ENCODE measurements around the gene POU3F3. TPM values are rescaled to one million over a fixed set of nuclear protein-coding genes. Genes with fewer than 3 reads are reported as not detected.

The POU3F3 gene
- total RNA-seq, 1 experiment from 2014 or later: 0.36 TPM

GRCh38 chr2:104855221-104856085 is 1.5 kb downstream of the POU3F3 start:
- intact Hi-C loops (cut with micrococcal nuclease; ENCODE audit: unreplicated experiment): no loop called here
- Histone ChIP-seq H3K27ac (ENCODE audit: low read length) (no peak overlapping the region), H3K4me3 (ENCODE audit: low read depth in 2 of 2, low read length in 2 of 2) (no peak overlapping the region), H3K9me3 (ENCODE audit: control insufficient read depth, insufficient read depth, low read depth, low read length) (no peaks in the 10 kb centered on the region), H3K36me3 (ENCODE audit: control insufficient read depth, insufficient read depth, low read length) (no peaks in the 10 kb centered on the region), H3K4me1 (ENCODE audit: control insufficient read depth, insufficient read depth, low read length) (peaks cover 5% of the 10 kb centered on the region; the same call in 1 of the 2 replicates), H3K27me3 (ENCODE audit: control insufficient read depth, insufficient read depth, low read length) (peaks cover 22% of the 10 kb centered on the region)
- in situ Hi-C loops (cut with HindIII; ENCODE audit: low pct_unique_long_range_greater_than_20kb, low sequenced_read_pairs): no loop called here
- CTCF ChIA-PET: no interaction called here
- POLR2A ChIA-PET: no interaction called here
- BruUV-seq (replicated peaks): no TSS peak
- TF ChIP-seq SIN3A (IDR thresholded peaks at IDR 0.05; ENCODE audit: borderline replicate concordance, insufficient read depth, low read depth, low read length) (no peak), POLR2AphosphoS5 (IDR thresholded peaks at IDR 0.05; ENCODE audit: low read depth, low read length) (no peak), TCF7L2 (IDR thresholded peaks at IDR 0.05; ENCODE audit: low read depth, low read length) (no peak), REST (IDR thresholded peaks at IDR 0.05; ENCODE audit: insufficient read depth in 1 of 2, low read depth in 2 of 2, low read length in 1 of 2) (no peak), CTCF (IDR thresholded peaks at IDR 0.05) (no peak)
- no peak for DNase-seq (ENCODE audit: low read depth, low spot score)
- no peak for ATAC-seq

GRCh38 chr2:104856086-104856972 is 2.4 kb downstream of the POU3F3 start:
- ATAC-seq (no peak), DNase-seq (ENCODE audit: low read depth, low spot score) (no peak)
- ChIA-PET POLR2A (no interaction called here), CTCF (no interaction called here)
- H3K9me3 ChIP-seq (ENCODE audit: control insufficient read depth, insufficient read depth, low read depth, low read length): no peaks in the 10 kb centered on the region
- no peak overlapping the region for H3K4me3 ChIP-seq (ENCODE audit: low read depth in 2 of 2, low read length in 2 of 2)
- H3K36me3 ChIP-seq (ENCODE audit: control insufficient read depth, insufficient read depth, low read length): no peaks in the 10 kb centered on the region
- in situ Hi-C loops (cut with HindIII; ENCODE audit: low pct_unique_long_range_greater_than_20kb, low sequenced_read_pairs) (no loop called here), intact Hi-C loops (cut with micrococcal nuclease; ENCODE audit: unreplicated experiment) (no loop called here)
- H3K27ac ChIP-seq (ENCODE audit: low read length): no peak overlapping the region
- no TSS peak for BruUV-seq (replicated peaks)
- peaks cover 5% of the 10 kb centered on the region; the same call in 1 of the 2 replicates for H3K4me1 ChIP-seq (ENCODE audit: control insufficient read depth, insufficient read depth, low read length)
- TF ChIP-seq SIN3A (IDR thresholded peaks at IDR 0.05; ENCODE audit: borderline replicate concordance, insufficient read depth, low read depth, low read length) (no peak), POLR2AphosphoS5 (IDR thresholded peaks at IDR 0.05; ENCODE audit: low read depth, low read length) (no peak), CTCF (IDR thresholded peaks at IDR 0.05) (no peak), REST (IDR thresholded peaks at IDR 0.05; ENCODE audit: insufficient read depth in 1 of 2, low read depth in 2 of 2, low read length in 1 of 2) (no peak), TCF7L2 (IDR thresholded peaks at IDR 0.05; ENCODE audit: low read depth, low read length) (no peak)
- peaks cover 14% of the 10 kb centered on the region for H3K27me3 ChIP-seq (ENCODE audit: control insufficient read depth, insufficient read depth, low read length)

Data from Panc1 (cell line).